Fibroblast of peridontal ligament (primary cell): ENCODE data around the gene ITGB4.
"Not testable (repeated sequence)": the region's sequence is repeated elsewhere in the genome, so short reads cannot be mapped to it uniquely, and the experiment has no call there.

Experiments used
- DNase-seq: peaks from one replicate; pipeline ENCODE4 v3.0.0-alpha.2; 2010; ENCODE audit errors: extremely low read depth

The ITGB4 gene

GRCh38 chr17:75771334-75772281 lies 50.3 kb downstream of the ITGB4 start:
- peak; percentile 48 for DNase-seq

GRCh38 chr17:75773121-75773807 lies 52.0 kb downstream of the ITGB4 start:
- no peak for DNase-seq

GRCh38 chr17:75773808-75774470 lies 52.7 kb downstream of the ITGB4 start:
- no peak for DNase-seq

- no peak for DNase-seq
These were observed 53.3 kb downstream of the ITGB4 start for GRCh38 chr17:75774471-75774990.

GRCh38 chr17:75774991-75775668 lies 53.9 kb downstream of the ITGB4 start:
- no peak for DNase-seq

- DNase-seq, result peak; percentile 54
These were observed 55.4 kb downstream of the ITGB4 start for GRCh38 chr17:75776386-75777295.

GRCh38 chr17:75777296-75777922 lies 56.1 kb downstream of the ITGB4 start:
- peak; percentile 51 for DNase-seq

GRCh38 chr17:75778066-75778860 lies 57.0 kb downstream of the ITGB4 start:
- not testable (repeated sequence) for DNase-seq

DNA sequence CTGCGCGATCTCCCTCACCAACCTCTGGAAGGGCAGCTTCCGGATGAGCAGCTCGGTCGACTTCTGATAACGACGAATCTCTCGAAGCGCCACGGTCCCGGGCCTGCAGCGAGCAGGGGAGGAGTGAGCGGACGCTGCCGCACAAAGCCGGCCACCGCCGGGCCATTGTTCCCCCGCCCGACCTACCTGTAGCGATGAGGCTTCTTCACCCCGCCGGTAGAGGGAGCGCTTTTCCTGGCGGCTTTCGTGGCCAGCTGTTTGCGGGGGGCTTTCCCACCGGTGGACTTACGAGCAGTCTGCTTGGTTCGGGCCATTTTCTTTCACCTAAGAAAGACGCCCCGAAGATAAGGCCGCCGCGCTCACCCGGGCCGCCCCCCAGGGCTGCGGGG lies 57.6 kb downstream of the ITGB4 start:
- no peak for DNase-seq

DNA sequence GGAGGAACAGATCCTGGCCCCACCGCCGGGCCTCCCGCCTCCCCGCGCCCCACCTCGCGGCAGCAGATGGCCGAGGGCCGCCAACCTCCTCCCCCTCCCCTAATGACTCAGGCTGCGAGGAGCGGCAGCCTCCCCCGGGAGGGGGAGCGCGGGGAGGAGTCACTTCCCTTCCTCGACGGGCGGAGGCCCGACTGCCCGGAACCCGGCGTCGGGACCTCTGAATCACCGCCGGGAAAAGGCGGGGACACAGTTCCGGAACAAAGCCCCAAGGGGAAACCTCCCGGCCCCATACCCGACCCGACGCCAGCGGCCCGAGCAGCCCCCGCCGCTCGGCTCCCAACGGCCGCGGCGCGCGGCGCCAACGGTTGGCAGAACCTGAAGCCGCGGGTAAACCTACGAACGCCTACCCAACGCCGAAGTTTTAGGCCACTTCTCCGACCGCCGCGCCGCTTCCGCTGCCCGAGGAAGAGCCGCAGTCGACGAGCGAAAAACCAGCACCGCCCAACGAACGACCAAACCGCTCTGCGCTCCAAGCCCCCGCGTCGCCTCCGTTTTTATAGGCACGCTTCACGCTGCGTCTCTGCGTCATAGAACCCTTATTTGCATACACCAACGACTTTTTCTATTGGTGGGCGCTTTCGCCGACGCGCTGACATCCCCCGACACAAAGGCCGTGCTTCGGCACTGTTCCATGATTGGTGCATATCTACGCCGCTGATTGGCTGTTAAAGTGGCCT lies 58.2 kb downstream of the ITGB4 start:
- DNase-seq, result peak; percentile 100

DNA sequence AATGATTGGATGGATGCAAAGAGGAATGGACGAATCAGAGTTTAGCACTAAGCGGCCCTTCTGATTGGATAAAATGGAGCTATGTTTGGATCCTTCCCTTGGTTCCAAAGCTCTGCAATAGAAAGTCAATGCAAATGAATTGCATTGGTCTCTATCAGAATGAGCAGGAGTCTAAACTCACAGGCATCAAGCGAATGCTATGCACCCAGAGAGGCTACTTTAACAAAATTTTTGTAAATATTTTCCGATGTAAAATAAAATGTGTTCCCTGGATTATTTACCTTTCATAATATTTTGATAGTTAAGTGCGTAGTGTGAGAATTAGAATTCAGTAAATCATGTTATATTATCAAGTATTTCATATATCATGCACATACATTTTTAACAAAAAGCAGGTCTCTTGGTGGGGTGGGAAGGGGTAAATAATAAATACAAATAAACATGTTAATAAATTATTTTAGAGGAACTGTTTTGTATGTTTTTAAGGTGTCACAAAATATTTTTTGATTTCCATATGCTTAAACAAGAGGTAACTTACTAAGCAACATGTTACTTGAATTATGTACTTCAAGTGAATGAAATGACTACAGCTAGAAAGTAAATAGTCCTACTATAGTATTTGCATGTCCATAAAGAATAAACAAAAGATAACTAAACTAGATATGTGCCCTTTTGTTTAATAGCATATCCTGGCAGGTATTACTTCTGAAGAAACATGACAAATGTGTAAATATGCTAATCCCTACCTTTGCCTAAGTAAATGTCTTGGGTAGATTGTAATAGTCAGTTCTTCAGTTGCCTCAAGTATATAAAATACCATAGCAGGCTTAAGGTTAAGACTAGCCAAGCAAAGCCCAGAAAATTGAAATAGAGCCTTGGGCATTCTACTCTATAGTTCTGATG lies 59.0 kb downstream of the ITGB4 start:
- DNase-seq, result no peak

DNA sequence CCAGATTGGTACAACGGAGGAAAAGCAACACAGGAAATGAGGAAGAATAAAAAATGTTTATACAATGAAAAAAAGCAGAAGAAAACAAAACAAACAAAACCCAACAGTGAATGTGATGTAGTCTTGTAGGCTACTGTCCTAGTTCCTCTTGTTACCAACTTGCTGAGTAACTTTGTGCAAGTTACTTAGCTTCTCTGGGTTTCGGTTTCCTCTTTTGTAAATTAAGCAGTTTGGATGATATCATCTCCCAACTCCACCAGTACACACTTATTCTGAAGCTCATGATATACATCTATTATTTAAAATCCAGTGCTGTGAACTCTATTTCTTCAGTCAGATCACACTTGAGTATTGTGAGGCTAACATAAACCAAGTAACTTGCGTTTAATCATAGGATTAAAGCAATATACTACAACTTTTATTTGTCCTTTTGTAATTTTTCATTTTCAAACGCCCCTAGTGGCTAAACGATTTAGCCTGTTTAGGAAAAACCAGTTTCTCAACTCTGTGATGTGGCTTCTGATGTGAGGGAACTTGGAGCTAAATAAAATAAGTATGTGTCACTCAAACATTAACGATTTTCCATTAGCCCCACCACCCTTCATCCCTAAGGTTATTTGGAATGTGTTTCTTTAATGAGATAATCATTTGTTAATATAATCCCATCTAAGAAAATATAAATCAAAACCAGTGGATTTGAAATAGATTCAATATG lies 62.0 kb downstream of the ITGB4 start:
- peak; percentile 85 for DNase-seq

DNA sequence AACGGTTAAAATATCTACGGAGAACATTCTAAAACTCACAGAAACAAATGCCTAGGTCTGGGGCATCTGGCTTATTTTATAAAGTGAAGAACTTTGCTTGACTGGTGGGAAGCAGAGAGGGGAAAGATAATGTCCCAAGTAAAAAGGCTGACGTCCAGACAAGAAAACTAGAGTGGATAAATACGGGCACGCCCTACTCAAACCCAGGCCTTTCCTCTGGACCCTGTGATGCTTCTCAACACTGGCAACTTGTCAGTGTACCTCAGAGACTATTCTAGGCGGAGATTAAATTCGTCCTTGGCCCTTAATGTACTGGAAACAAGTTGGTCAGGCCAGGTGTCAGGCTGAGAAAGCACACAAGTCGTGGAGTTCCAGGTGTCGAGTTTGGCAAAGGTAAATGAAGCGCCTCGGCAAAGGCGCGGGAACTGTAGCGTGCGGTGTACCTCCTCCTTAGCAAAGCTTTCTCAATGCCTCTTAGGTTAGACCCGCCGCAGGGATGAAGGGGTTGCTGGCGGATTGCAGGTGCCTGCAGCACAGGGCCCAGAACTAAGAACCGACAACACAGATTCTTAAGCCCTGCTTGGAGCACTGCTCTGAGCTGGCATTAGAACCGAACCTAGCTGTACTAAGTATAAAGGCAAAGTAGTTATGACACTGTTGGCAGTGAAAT lies 62.7 kb downstream of the ITGB4 start:
- DNase-seq, result no peak

DNA sequence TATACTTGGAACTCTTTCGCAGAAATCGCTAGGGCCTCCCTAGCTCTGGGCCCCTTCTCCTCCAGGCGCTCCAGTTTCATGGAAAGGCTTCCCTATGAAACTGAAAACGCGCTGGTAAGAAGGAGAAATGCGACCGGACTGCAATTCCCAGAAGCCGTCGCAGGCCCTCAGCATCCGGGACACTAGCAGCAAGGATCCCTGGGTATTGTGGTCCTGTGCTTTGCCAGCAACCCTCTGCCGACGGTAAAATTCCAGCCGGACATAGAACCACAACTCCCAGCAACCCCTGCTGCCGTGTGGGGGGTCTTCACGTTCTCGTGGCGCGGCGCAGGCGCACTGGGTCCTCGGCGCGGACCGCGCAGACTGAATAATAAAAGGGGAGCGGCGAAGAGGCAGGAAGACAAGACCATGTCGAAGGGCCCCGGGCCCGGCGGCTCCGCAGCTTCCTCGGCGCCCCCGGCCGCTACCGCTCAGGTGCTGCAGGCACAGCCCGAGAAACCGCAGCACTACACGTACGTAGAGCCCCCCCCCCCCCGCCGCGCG lies 63.3 kb downstream of the ITGB4 start, which contains the start of gene UNK:
Gene UNK, plus strand, starts transcription at position 334 of the 543 bp plus-strand sequence. Its CDS starts 75 bp downstream, at position 409.
- DNase-seq, result peak; percentile 100

DNA sequence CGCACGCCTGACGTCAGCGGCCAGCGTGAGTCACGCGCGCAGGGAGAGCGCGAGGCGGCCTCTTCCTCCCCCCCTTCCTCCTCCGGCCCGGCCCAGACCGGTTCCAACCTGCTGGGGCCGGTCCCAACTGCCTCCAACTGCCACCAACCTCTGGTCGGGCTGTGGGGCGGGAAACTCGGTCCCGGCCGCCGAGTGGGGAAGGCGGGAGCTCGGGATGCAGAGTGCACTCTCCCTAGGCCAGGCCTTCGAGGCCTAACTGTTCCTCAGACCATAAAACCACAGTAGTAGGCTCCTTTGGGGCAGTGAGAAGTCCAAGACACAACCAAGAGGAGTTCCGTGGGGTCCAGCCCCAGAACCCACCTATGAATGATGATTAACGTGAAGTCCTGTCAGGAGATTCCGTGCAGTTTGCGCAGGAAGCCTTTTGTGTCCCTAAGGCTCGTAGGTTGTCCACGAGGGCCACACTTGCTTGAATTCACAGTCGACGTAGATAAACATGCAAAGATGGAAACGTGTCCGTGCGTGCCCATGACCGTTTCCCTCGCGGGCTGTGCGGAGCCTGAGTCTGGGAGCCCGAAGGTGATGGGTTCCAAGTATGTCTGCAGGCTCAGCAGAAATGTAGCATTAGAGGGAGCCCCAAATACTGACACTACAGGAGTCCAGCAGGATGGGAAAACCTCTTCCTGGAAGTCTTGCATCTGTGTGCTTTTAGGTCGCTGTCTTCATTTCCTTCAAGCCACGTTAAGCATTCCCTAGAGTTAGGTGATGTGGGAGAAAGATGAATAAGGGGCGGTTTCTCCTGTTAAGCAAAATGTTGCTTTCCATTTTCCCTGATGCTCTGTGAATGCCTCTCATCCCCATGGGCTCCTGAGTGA lies 64.0 kb downstream of the ITGB4 start:
- DNase-seq, result peak; percentile 81
